ENCODE results near the gene GASK1A. TPM values are rescaled to one million over a fixed set of nuclear protein-coding genes. Genes with fewer than 3 reads are reported as not detected.

The GASK1A gene
- total and polyA plus RNA-seq, 2 of the 4 experiments (the other 2 are of a cell fraction) = 0.18 to 0.19 TPM

DNA sequence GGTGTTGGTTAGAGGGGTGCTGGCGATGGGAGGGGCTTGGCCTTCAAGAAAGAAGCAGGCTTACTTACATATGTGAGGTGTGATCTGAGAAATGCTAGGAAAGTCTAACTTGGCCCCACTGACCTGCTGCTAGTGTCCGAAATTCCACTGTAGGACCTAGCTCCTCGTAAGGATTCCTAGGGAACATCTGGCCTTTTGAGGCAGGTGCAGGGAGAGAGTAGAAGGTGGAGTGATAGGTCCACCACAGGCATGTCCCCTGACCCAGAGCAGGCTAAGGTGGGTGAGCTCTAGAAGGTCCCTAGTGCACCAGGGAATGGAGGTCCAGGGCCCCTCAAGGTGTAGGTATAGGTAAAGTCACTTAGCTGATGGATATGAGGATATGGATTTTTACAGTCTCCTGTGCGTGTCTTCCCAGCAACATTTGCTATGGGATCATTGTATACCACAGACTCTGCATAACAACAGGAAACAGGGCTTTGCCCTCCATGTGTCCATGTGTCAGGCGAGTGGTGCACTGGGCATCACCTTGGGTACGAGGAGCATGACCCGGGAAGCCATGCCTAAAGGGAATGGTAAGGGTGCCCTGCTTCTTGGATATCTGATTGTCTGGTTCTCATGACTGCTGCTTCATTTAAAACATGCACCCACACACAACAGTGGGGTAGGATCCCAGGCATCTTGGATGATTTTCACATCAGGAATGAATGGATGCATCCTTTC lies 94.2 kb downstream of the GASK1A start:
- no CpG with 5 or more reads among the region's 7 CpGs for WGBS, 2 experiments (ENCODE audit: extremely low coverage in 2 of 2, insufficient read length in 1 of 2)
- Histone ChIP-seq H3K23ac (ENCODE audit: low read depth, low read length) (no peak overlapping the region), H3K27me3 (ENCODE audit: control insufficient read depth, insufficient read depth, low read length) (no peaks in the 10 kb centered on the region), H3K56ac (ENCODE audit: extremely low read depth, insufficient read depth, low read length) (no peak overlapping the region), H2BK20ac (ENCODE audit: low read depth, low read length) (no peak overlapping the region), H3K4me3 (ENCODE audit: insufficient read depth, low read depth, low read length) (no peak overlapping the region), H3K18ac (ENCODE audit: low read depth, low read length) (no peak overlapping the region), H4K8ac (ENCODE audit: low read depth in 2 of 2, low read length in 2 of 2) (no peak overlapping the region), H2AK5ac (ENCODE audit: low read depth, low read length) (no peak overlapping the region), H3K4me1 (ENCODE audit: control insufficient read depth, insufficient read depth, low read length) (no peaks in the 10 kb centered on the region), H2BK15ac (ENCODE audit: low read depth, low read length) (no peak overlapping the region), H2AFZ (replicated peaks; ENCODE audit: low read length, poor library complexity) (no peak overlapping the region), H2BK5ac (ENCODE audit: low read depth, low read length, poor library complexity, severe bottlenecking) (no peak overlapping the region), H3K9ac (ENCODE audit: low read depth, low read length) (no peak overlapping the region), H3K4me2 (ENCODE audit: low read depth, low read length) (no peak overlapping the region), H3K9me3 (ENCODE audit: control insufficient read depth, insufficient read depth, low read length) (no peaks in the 10 kb centered on the region), H3K4ac (ENCODE audit: low read depth, low read length) (no peak overlapping the region), H2BK120ac (ENCODE audit: low read depth, low read length) (no peak overlapping the region), H4K20me1 (ENCODE audit: insufficient read depth, low read length) (no peaks in the 10 kb centered on the region), H4K5ac (ENCODE audit: low read depth, low read length) (no peak overlapping the region), H3K14ac (replicated peaks; ENCODE audit: low read depth, low read length) (no peak overlapping the region), H2AK9ac (replicated peaks; ENCODE audit: low read depth, low read length, poor library complexity) (no peak overlapping the region), H3K27ac (ENCODE audit: insufficient read depth, low read length) (no peak overlapping the region), H3K9me1 (ENCODE audit: insufficient read depth, low read length) (no peaks in the 10 kb centered on the region), H4K91ac (ENCODE audit: insufficient read depth, low read depth, low read length) (no peak overlapping the region), H3K36me3 (ENCODE audit: control insufficient read depth, insufficient read depth, low read length) (no peaks in the 10 kb centered on the region), H3K79me1 (ENCODE audit: low read depth in 1 of 2, low read length in 2 of 2) (no peaks in the 10 kb centered on the region)
- DNase-seq (no peak), ATAC-seq (ENCODE audit: low read depth) (no peak)
- POLR2A ChIA-PET (ENCODE audit: unreplicated experiment) = no interaction called here
- no TSS peak for BruUV-seq (replicated peaks)
- dilution Hi-C loops (cut with HindIII; ENCODE audit: low sequenced_read_pairs, unreplicated experiment) (no loop called here), in situ Hi-C loops (cut with MboI; ENCODE audit: low sequenced_read_pairs) (no loop called here), intact Hi-C loops (cut with micrococcal nuclease) (no loop called here)
- CTCF ChIA-PET = no interaction called here
- no peak for TF ChIP-seq MAFK (IDR thresholded peaks at IDR 0.05; ENCODE audit: low read depth, low read length)
- TF ChIP-seq MAZ (IDR thresholded peaks at IDR 0.05; ENCODE audit: borderline replicate concordance, low read depth, low read length) = no peak

Measured in IMR-90 (cell line).